EH (cell line): ENCODE results near the gene QSOX1.

Experiments
- DNase-seq: peaks from one replicate; pipeline ENCODE4 v3.0.0-alpha.2; 2015; ENCODE audit warnings: low read depth

Gene QSOX1

DNA sequence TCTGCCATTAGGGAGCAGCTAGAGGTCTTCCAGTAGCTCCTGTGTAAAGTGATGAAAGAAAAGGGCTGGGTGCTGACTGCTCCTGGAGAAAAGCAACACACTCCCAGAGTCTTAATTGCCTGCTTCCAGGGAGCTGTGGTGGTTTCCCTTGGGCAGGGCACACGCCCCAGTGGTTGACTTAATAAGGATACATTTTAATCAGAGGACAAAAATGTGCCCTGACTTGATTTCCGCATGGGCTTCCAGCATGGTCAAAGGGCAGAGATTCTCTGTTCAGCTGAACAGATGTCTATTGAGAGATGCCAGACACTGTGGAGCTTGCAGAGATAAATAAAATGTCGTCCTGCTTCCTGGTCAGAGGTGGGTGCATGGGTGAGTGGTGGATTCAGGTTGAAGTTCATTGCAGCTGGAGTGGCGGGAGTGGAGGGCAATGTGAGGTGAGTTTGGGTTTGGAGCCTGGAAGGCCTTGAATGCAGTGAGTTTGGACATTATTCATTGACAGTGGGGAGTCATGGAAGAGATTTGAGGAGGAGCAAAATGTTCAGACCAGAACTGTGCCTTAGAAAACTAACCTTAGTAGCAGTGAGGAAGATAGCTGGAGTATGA, 16.0 kb downstream of the QSOX1 start:
- no peak for DNase-seq

DNA sequence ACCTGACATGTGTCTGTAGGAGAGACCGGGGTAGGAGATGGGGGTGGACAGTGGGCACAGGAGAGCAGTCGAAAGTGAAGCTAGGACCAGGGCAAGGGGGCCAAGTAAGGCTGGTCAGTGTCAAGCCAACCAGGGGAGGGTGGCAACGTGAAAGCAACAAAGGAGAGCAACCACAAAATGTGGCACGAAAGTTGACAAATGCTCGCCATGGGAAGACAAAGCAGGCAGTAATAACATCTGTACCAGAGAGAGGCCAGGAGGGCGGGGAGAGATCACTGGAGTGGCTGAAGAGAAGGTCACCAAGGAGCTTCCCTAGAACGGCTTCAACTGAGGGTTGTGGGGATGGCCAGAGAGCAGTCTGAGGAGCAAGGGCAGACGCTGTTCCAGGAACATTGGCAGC, 17.0 kb downstream of the QSOX1 start:
- DNase-seq = no peak

DNA sequence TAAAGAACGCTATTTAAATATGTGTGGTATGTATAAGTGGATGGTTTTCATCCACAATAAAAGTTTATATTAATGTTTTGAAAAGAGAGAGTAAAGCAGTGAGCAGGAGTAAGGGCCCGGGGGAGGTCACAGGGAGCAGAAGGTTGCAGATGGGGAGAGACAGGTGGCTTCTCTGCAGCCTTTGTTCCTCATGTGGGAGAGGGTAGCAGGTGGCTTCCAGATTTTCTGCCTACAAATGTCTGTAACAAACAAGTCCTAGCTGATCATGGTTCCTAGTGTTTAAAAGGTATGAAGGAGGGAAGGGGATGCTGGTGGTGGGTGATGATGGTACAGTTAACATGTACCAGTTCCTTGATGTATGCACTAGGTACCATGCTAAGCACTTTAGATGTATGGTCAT, 18.8 kb downstream of the QSOX1 start:
- DNase-seq = no peak

DNA sequence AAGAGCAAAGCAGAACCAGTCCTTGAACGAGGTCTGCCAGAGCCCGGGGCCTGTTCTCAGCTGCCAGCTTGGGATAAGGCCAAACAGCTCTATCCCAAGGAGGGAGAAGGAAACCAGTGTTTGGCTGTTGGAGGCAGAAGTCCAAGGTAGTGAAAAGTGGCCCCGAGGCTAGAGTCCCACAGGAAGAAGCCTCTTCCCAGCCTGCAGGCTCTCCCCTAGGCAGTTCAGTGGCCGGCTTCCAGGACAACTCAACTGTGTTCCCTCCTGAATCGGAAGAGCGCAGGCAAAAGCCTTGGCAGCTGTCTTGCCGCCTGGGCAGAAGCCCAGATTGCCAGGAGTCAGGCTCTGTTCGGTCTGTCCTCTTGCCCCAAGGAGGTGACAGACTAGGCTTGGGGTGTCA, 19.3 kb downstream of the QSOX1 start:
- DNase-seq = peak; percentile 12

DNA sequence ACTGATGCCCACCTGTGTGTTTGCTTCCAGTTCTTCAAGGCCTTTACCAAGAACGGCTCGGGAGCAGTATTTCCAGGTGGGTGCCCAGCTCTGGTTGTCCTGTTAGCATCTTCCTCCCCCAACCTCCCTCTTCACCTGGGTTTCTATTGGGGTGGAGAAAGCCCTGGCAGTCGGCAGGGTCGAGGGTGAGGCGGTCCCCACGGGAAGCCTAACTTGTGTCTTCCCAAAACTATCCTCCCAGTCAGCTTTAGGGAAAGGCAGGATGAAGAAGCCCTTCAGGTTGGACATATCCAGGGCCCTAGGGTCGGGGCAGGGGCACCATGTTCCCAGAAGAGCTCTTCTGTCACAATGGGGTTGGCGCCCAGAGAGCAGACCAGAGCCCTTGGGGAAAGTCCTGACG, 20.6 kb downstream of the QSOX1 start:
- no peak for DNase-seq

DNA sequence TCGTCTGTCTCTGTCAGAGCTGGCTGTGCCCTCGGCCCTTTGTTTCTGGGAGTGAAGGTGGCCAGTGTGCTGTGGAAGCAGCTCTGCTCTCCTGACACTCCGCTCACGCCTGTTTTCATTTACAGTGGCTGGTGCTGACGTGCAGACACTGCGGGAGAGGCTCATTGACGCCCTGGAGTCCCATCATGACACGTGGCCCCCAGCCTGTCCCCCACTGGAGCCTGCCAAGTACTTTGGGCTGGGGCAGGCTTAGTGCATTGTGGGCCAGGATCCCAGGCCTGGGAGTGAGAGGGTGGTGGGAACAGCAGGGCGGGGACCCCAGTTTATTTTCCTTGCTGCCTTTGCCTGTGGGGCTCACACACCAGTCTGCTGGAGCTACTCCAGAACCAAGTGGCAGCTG, 21.1 kb downstream of the QSOX1 start:
- no peak for DNase-seq

DNA sequence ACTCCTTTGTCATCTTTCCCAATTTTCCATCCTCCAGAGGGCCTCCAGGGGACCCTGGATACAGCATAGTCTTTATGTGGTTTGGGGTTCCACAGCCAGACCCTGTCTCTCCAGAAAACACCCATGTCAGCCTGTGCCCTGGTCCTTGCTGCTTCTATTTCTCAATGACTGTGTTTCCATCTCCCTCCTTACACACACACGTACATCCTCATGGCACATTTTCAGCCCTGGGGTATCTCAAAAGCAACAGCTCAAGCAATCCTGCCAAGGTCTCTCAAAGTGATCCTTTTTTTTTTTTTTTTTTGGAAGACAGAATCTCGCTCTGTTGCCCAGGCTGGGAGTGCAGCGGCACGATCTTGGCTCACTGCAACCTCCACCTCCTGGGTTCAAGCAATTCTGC, 22.3 kb downstream of the QSOX1 start:
- no peak for DNase-seq

DNA sequence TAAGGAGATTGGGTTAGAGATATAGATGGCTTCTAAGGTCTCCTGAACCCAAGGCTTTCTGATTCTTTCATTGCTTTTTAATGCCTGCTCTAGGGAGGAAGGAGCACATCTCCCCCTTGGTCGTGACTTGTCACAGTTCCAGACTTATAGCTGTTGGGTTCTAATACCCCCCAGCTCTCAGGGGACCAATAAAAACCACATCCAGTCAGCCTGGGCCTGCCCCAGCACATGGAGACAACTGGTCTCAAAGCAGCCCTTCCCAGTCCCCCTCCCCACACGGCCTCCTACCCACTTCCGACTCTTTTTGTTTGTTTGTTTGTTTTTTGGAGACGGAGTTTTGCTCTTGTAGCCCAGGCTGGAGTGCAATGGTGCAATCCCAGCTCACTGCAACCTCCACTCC, 23.3 kb downstream of the QSOX1 start:
- DNase-seq = no peak

DNA sequence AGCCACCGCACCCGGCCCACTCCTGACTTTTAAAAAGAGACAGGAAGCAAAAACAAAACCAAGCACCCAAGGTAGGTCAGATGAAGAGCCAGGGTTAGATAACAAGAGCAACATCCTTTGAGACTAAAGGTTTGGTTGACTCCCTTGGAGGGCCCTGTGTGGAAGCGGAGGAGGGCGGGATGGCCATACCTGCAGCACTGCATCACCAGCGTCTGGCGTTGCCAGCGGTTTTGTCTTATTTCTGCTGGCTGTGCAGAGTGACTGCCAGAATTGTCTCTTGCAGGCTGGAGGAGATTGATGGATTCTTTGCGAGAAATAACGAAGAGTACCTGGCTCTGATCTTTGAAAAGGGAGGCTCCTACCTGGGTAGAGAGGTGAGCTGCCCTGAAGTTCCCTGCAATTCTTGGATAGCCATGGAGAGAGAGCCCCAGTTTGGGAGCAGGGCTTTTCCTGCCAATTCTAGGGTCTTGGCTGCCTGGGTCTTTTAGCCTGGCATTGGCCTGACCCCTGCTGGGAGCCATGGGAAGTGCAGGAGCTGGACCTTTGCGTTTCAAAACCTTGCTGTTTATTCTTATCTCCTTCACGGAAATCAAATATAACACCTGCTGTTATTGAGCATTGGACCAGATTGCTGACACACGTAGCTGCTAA, 24.0 kb downstream of the QSOX1 start:
- DNase-seq = peak; percentile 62

DNA sequence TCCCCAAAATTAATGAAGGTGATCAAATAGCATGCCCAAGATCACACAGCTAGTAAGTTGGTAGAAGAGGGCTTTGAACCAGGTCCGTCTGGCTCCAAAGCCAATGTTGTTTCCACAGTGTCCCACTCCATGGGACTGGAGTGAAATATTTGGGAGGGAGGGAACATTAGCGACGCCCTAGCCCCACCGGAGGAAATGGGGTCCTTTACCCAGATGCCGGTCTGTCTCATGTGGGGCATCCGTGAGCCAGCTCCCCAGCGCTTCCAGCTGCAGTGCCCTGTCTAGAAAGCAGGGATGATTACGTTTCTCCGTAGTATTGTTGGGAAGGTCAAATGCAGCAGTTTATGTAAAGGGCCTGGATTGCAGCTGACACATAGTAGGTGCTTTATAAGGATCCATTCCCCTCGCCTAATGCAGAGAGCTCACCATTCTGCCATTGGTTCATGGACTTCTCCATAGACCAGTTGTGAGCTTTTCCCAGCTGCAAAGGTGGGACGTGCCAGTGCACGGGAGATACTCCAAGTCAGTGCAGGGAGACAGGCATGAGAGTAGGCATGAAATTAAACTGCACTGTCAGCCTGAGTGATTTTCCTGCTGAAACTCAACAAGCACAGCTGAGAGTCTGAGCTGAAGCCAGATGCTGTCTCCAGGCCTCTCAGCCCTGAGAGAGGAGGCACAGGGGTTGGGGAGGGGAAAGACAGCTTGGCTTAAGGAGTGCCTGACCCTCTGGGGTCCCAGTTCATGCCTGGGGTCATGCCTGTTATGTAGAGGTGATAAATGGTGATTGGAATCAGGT, 24.7 kb downstream of the QSOX1 start:
- DNase-seq = no peak

DNA sequence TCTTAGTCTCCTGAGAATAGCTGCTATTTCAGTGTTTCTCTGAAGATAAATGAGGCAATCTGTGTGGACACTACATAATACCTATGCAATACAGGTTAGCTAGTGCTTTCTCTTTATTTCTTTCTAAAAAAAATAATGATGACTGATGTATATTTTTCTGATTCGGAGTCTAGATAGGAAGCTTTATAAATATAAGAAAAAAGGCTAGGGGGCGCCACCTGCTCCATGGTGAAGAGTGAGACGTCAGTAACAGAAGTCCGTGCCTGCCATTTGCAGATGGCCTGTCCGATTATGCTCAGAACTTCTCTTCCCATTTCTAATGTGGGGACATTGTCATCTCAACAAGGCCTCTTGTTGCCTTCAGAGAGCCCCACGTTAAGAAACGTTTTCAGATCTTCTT, 26.4 kb downstream of the QSOX1 start:
- peak; percentile 27 for DNase-seq

DNA sequence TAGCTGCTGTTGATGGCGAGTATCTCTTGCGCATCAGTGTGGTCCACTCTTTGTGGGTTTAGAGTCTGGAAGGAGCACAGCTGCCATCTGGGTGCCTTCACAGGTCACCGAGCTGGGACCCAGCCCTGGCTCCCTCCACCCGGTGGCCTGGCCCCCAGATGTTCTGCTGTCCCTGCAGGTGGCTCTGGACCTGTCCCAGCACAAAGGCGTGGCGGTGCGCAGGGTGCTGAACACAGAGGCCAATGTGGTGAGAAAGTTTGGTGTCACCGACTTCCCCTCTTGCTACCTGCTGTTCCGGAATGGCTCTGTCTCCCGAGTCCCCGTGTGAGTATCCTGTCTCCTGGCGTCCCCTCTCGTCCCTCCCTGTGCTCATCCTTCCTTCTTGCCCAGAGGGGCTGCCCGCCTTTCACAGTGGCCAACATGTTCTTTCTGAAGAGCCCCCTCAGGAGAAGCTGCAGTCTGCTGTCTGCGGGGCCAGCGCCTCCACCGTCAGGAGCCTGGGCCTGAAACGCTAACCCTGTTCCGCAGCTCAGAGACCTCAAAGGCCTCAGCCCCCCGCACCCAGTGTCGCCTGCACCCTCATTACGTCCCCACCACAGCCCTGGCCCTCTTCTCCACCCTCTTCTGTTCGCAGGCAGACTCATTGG, 27.4 kb downstream of the QSOX1 start:
- no peak for DNase-seq

DNA sequence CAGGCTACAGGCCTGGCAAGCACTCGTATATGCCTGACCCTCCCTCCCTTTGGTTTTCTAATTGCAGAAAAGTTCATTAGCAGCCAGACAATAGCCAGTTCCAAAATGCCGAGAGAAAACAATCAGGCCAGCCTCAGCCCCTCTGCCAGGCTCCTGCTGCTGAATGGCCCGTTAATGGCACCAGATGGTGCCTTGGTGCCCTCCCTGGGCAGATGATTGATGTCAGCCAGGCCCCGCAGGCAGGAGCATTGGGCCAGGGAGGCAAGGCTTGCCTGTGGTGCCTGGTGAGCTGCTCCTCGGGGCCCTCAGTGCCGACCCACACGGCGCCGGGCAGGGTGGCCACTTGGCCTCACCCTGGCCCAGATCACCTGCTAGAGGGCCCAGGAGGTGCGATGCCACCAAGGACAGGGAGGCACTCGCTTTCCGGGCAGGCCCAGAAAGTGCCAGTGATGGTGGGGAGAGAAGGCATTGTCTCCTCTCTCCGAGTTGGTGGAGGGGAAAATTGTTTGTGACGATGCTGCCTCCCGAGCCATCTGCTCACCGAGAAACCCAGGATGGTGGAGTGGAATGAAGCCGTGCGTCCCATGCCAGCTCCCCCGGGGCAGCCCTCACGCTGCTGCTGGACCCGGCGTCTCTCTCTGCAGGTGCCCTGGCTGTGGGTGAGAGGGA, 28.1 kb downstream of the QSOX1 start:
- no peak for DNase-seq

DNA sequence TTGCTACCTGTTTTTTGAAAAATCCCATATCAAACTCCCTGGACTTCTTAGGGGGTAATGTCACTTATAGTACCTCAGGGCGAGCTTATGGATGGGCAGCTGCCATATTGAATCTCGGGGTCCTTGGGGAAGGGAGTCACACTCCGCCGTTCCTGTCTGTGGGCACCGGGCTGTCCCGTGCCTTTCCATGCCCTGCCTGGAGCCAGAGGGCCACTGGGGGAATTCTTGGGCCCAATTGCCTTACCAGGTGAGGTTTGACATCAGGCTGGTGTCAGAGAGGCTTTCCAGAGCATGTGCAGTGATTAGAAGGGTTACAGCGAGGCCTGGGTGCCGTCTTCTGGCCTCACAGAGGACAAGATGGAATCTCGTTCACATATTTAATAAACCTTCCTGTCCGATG, 28.8 kb downstream of the QSOX1 start:
- no peak for DNase-seq

DNA sequence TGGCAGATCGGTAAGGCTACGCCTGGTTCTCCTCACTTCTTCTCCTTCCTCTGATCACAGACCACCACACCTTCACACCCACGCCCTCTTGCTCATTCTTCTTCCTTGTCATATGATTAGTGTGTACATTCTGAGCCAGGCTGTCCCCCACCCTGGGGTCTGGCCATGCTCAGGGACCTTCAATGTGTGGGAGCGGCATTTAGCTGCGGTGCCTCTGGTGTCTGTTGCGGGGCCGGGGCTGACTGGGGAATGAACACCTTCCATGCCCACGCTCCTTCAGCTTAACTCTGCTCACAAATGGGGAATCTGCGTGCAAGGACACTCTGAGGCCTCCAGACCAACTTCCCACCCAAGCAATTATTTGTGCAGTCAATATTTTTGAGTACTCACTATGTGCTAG, 29.4 kb downstream of the QSOX1 start:
- DNase-seq = no peak

DNA sequence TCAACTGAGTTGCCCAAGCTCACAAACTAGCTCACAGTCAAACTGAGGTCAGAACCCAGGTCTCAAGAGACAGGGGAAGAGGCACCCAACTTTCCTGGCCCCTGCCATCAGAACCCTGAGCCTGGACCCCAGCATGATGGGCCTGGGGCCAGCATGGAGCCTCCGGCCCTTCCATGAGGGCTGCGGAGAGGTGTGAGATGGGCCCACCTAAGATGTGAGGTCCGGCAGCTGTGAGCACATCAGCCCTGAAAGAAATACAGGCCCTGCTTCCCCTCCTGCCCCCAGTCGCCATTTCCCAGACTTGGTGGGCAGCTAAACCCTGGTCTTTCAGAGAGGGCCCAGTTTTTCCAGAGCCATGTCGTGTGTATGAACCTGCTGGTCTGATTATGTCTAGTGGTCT, 30.6 kb downstream of the QSOX1 start:
- no peak for DNase-seq

DNA sequence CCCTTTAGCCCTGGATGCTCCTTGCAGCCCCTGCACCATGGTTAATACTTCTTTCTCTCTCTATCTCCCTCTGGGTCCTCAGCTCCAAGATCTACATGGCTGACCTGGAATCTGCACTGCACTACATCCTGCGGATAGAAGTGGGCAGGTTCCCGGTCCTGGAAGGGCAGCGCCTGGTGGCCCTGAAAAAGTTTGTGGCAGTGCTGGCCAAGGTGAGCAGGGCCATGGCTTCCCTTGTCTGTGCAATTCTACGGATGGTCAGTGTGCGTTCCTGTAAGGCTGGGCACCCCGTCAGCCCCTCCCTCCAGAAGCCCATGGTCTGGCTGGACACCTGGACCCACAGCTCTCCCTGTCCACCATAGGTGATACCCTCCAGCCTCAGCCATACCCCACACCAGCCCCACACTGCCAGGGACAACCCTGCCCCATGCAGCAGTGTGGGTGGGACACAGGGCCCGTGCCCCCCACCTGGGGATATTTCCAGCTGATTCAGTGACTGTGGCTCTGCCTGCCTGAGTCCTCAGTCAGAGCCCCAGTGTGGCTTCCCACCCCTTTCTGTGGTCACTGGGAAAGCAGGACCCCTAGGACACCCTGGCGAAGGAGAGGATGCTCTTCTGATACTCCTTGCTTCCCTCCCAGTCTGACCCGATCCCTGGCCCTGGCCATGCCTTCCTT, 31.4 kb downstream of the QSOX1 start:
- DNase-seq = no peak

DNA sequence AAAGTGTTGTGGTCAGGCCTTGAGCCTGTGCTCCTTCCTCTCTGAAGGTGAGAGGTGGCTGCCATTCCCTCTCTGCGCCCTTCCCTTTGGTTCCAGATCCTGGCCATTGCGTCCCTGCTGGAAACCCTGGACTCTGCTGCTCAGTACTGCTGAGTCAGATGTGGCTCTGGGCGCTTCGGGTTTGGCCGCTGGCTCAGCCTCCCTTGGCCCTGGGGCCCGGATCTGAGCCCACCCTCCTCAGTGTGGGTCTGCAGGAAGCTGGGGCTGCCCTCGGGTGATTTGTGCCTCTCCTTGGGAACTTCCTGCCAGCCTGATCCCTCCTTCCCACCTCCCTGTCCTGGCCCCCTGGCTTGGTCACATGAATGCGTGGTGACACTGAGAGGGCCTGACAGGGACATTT, 32.2 kb downstream of the QSOX1 start:
- peak; percentile 13 for DNase-seq

DNA sequence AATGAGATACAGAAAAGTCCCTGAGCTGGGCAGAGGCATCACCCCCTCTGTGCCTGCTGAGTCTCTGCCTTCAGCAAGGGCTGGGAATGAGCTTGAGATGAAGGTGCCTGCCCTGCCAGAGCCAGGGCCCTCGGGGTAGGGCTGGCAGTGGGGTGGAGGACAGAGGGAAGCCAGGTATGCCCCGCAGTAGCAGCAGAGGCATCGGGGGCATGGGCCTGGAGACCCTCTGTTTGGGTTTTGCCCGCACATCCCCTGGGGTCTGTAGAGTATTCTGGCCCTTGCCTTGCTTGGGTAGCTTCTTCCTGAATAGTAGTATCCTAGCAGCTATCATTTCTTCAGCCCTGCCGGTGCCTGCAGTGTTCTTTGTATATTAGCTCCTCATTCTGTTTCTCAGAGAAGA, 33.0 kb downstream of the QSOX1 start:
- DNase-seq = no peak

DNA sequence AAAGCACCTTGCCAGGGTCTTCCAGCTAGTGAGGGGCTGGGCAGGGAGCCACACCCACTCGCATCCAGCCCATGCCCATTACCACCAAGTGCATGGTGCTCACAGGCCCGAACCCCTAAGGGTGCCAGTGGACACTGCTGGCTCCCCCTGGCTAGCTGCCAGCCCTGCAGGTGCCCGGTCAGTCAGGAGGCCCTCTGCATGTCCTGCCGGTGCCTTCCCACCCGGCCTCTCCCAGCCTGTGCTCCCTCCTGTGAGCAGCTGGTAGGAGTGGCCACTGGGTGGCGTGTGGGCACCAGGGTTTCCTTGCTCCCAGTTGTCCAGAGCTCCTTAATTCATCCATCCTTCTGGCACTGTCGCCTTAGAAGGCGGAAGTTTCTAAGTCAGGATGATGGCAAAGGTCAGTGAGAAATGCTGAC, 33.4 kb downstream of the QSOX1 start:
- DNase-seq = peak; percentile 71

DNA sequence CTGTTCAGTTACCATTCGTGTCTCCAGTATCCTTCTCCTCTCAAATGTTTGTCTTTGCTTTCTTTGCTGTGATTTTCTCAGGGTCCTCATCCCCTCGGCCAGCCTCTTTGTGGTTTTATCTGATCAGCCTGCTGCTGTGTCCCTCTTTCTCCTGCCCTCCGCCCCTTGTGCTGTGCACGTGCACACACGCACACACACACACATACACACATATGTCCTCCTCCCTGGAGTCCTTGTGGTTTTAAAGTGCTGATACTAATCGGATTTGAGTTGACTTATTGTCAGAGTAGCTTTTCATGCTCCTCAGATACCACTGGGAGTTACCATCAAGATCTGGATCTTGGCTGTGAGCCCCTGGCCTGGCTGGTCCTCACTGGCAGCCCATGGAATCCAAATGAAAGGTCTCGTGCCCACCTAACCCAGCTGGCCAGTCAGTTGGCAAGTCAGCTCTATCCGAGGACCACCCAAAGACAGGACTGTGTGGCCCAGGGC, 34.1 kb downstream of the QSOX1 start:
- DNase-seq = no peak

DNA sequence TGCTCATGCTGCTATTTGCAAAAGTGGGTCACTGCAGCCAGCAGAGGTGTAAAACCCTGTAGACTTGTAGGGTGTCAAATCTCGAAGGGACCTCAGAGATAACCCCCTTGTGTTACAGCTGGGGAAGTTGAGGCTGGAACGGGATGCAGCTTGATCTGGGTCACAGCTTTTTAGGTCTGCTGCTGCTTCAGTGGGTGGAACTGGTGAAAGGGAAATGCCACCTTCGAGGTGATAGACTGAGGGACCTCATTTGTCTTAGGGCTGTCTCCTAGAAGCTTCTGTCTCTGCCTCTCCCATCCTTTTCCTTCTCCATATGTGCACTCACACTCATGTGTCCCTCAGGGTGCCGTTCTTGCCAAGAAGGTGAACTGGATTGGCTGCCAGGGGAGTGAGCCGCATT, 35.4 kb downstream of the QSOX1 start:
- no peak for DNase-seq
